ENCODE measurements around the gene ATP8A2. TPM values are rescaled to one million over a fixed set of nuclear protein-coding genes. Genes with fewer than 3 reads are reported as not detected.

The ATP8A2 gene
- total and polyA plus RNA-seq, 4 donors, result 0.31 to 2.7 (median 1.1) TPM

- Histone ChIP-seq H3K27me3 (ENCODE audit: control insufficient read depth in 3 of 3, insufficient read depth in 3 of 3, low read length in 2 of 3) (no peaks in the 10 kb centered on the region), H3K9me3 (ENCODE audit: control insufficient read depth in 4 of 4, insufficient read depth in 3 of 4, low read length in 3 of 4) (no peaks in the 10 kb centered on the region), H3K4me3 (no peak overlapping the region), H3K4me1 (ENCODE audit: control insufficient read depth in 5 of 5, insufficient read depth in 5 of 5, low read length in 5 of 5) (peaks cover 0 to 34% (median 6%) of the 10 kb centered on the region in 5 donors), H3K27ac (ENCODE audit: low read depth in 1 of 2, low read length in 1 of 2) (no peak overlapping the region), H3K36me3 (ENCODE audit: control insufficient read depth in 4 of 4, insufficient read depth in 4 of 4, low read length in 4 of 4) (no peaks in the 10 kb centered on the region), H3K9ac (ENCODE audit: insufficient read depth in 1 of 2, low read length in 2 of 2) (no peak overlapping the region)
- ATAC-seq (ENCODE audit: insufficient read depth, low FRiP score), result no peak
- peak in 2 of 3 donors; percentile 20 to 26 for DNase-seq
- 55 to 70% methylated on average over 6 of the region's 6 CpGs for WGBS, 2 donors
- TF ChIP-seq, protein P1, sequence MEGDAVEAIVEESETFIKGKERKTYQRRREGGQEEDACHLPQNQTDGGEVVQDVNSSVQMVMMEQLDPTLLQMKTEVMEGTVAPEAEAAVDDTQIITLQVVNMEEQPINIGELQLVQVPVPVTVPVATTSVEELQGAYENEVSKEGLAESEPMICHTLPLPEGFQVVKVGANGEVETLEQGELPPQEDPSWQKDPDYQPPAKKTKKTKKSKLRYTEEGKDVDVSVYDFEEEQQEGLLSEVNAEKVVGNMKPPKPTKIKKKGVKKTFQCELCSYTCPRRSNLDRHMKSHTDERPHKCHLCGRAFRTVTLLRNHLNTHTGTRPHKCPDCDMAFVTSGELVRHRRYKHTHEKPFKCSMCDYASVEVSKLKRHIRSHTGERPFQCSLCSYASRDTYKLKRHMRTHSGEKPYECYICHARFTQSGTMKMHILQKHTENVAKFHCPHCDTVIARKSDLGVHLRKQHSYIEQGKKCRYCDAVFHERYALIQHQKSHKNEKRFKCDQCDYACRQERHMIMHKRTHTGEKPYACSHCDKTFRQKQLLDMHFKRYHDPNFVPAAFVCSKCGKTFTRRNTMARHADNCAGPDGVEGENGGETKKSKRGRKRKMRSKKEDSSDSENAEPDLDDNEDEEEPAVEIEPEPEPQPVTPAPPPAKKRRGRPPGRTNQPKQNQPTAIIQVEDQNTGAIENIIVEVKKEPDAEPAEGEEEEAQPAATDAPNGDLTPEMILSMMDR (IDR thresholded peaks at IDR 0.05; ENCODE audit: control extremely low read depth, extremely low read depth), result no peak
Observed at GRCh38 chr13:25584087-25584486, 212.3 kb downstream of the ATP8A2 start.

DNA sequence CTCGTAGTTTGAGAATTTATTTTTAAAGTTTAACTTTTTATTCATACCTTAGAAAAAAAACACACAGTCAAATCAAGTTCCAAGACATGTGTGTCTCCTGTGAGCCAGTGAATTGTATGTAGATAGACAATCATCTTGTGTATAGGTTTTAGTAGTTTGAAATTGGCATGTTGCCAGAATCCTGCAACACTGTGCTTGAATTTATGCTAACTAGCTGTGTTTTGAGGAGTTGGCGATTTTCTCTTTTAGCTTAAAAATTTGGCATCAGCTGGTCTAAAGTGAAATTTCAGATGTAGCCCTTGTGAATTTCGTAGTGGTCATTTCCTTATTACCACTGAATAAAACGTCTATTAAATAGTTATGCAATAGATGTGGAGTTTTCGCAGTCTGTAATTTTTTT lies 213.2 kb downstream of the ATP8A2 start:
- Histone ChIP-seq H3K36me3 (ENCODE audit: control insufficient read depth in 4 of 4, insufficient read depth in 4 of 4, low read length in 4 of 4) (no peaks in the 10 kb centered on the region), H3K4me3 (no peak overlapping the region), H3K27ac (ENCODE audit: low read depth in 1 of 2, low read length in 1 of 2) (no peak overlapping the region), H3K4me1 (ENCODE audit: control insufficient read depth in 5 of 5, insufficient read depth in 5 of 5, low read length in 5 of 5) (peaks cover 0 to 37% (median 6%) of the 10 kb centered on the region in 5 donors), H3K9ac (ENCODE audit: insufficient read depth in 1 of 2, low read length in 2 of 2) (no peak overlapping the region), H3K9me3 (ENCODE audit: control insufficient read depth in 4 of 4, insufficient read depth in 3 of 4, low read length in 3 of 4) (no peaks in the 10 kb centered on the region), H3K27me3 (ENCODE audit: control insufficient read depth in 3 of 3, insufficient read depth in 3 of 3, low read length in 2 of 3) (no peaks in the 10 kb centered on the region)
- TF ChIP-seq, protein P1 (IDR thresholded peaks at IDR 0.05; ENCODE audit: control extremely low read depth, extremely low read depth), result no peak
- ATAC-seq (ENCODE audit: insufficient read depth, low FRiP score), result no peak
- DNase-seq, result peak; percentile 57 to 94 (median 91)
- 60 to 71% methylated on average over 5 of the region's 5 CpGs for WGBS, 2 donors

DNA sequence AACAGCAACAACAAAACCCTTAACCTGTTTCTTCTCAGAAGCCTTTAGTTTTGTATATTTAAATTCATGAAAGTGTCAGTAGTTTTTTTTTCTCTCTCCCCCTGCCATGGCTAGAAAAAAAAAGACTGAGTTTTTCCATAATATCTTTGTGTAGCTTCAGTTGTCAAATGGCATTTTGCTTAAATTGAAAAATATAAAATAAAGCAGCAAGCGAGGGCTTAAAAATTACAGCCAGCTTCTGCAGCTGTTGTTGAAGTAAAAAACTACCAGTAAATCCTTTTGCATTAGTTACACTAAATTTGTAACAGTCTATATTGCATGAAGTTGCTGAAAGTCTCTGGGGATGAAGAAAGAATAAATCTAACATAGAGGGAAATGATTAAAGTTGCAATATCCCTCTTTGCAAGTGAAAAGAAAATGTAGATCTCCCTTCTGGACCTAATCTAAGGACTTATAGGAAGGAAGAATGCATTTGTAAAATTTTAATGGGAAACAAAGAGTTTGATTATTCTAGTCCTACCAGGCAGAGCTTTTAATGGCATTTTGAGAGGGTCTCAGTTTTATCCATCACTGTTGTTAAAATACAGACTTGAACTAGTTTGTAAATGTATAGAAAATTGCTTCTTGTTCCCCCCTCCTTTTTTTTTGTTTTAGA lies 215.7 kb downstream of the ATP8A2 start:
- WGBS, 2 donors, result 82 to 83% methylated on average over 1 of the region's 1 CpG
- H3K27ac ChIP-seq (ENCODE audit: low read depth in 1 of 2, low read length in 1 of 2), result no peak overlapping the region

More for the DNA sequence above, 215.7 kb downstream of the ATP8A2 start:
- no peak overlapping the region for H3K9ac ChIP-seq (ENCODE audit: insufficient read depth in 1 of 2, low read length in 2 of 2)
- DNase-seq (peak in 1 of 3 donors; percentile 20), ATAC-seq (ENCODE audit: insufficient read depth, low FRiP score) (no peak)
- no peak overlapping the region for H3K4me3 ChIP-seq
- no peaks in the 10 kb centered on the region for H3K9me3 ChIP-seq (ENCODE audit: control insufficient read depth in 4 of 4, insufficient read depth in 3 of 4, low read length in 3 of 4)
- no peaks in the 10 kb centered on the region for H3K27me3 ChIP-seq (ENCODE audit: control insufficient read depth in 3 of 3, insufficient read depth in 3 of 3, low read length in 2 of 3)
- H3K36me3 ChIP-seq (ENCODE audit: control insufficient read depth in 4 of 4, insufficient read depth in 4 of 4, low read length in 4 of 4), result no peaks in the 10 kb centered on the region
- H3K4me1 ChIP-seq (ENCODE audit: control insufficient read depth in 5 of 5, insufficient read depth in 5 of 5, low read length in 5 of 5), result peaks cover 0 to 37% (median 6%) of the 10 kb centered on the region in 5 donors
- TF ChIP-seq, protein P1 (IDR thresholded peaks at IDR 0.05; ENCODE audit: control extremely low read depth, extremely low read depth), result no peak
